Trophoblast cell (in vitro differentiated cells and primary cell): ENCODE data around the gene PLET1.
A peak's percentile ranks its signal among the peaks of the same experiment; 100 is the strongest.

Source experiments
- DNase-seq, 2 donors: peaks; one replicate each; pipeline ENCODE4 v3.0.0-alpha.2; 2016
- H2AFZ ChIP-seq: 2 replicates; pipeline ENCODE4 v1.6.1; 2013; ENCODE audit warnings: low read length, moderate library complexity, mild to moderate bottlenecking; ENCODE audit not compliant: insufficient read depth, poor library complexity
- H2AK5ac ChIP-seq: 2 replicates; pipeline ENCODE4 v1.6.1; 2013; ENCODE audit warnings: mild to moderate bottlenecking, low read length
- H2BK120ac ChIP-seq: 2 replicates; pipeline ENCODE4 v1.6.1; 2013; ENCODE audit warnings: low read length, mild to moderate bottlenecking, moderate library complexity; ENCODE audit not compliant: insufficient read depth, poor library complexity
- H2BK12ac ChIP-seq: 2 replicates; pipeline ENCODE4 v1.6.1; 2013; ENCODE audit warnings: mild to moderate bottlenecking, low read length, moderate library complexity
- H2BK5ac ChIP-seq: 2 replicates; pipeline ENCODE4 v1.6.1; 2013; ENCODE audit warnings: low read length, low read depth, moderate library complexity, mild to moderate bottlenecking; ENCODE audit not compliant: poor library complexity
- H3K14ac ChIP-seq: 2 replicates; pipeline ENCODE4 v1.6.1; 2013; ENCODE audit warnings: mild to moderate bottlenecking, low read length
- H3K18ac ChIP-seq: 2 replicates; pipeline ENCODE4 v1.6.1; 2013; ENCODE audit warnings: mild to moderate bottlenecking, low read length
- H3K23ac ChIP-seq: 2 replicates; pipeline ENCODE4 v1.6.1; 2013; ENCODE audit warnings: low read length
- H3K27ac ChIP-seq: 2 replicates; pipeline ENCODE4 v1.5.1; 2013; ENCODE audit warnings: low read depth, mild to moderate bottlenecking, inconsistent platforms, low read length, moderate library complexity
- H3K27me3 ChIP-seq: 2 replicates; pipeline ENCODE4 v1.6.1; 2013; ENCODE audit warnings: inconsistent platforms, mild to moderate bottlenecking, low read length, moderate library complexity; ENCODE audit not compliant: insufficient read depth
- H3K36me3 ChIP-seq, 2 experiments: 1 replicate in 1 of 2; 2 replicates in 1 of 2; pipeline ENCODE4 v1.6.1; 2013; ENCODE audit warnings: low read length in 2 of 2, mild to moderate bottlenecking in 2 of 2, moderate library complexity in 1 of 2; ENCODE audit not compliant: insufficient read depth in 2 of 2, control insufficient read depth in 1 of 2
- H3K4ac ChIP-seq: 2 replicates; pipeline ENCODE4 v1.6.1; 2013; ENCODE audit warnings: low read depth, mild to moderate bottlenecking, low read length, moderate library complexity
- H3K4me1 ChIP-seq, 2 experiments: 1 replicate in 1 of 2; 2 replicates in 1 of 2; pipeline ENCODE4 v1.6.1; 2013; ENCODE audit warnings: low read length in 2 of 2, mild to moderate bottlenecking in 2 of 2, moderate library complexity in 1 of 2; ENCODE audit not compliant: insufficient read depth in 2 of 2, control insufficient read depth in 1 of 2
- H3K4me2 ChIP-seq: 2 replicates; pipeline ENCODE4 v1.6.1; 2013; ENCODE audit warnings: inconsistent platforms, mild to moderate bottlenecking, low read length, moderate library complexity
- H3K4me3 ChIP-seq: 2 replicates; pipeline ENCODE4 v1.5.1; 2013; ENCODE audit warnings: mild to moderate bottlenecking, low read depth, low read length, inconsistent platforms
- H3K79me1 ChIP-seq: one replicate; pipeline ENCODE4 v1.6.1; 2013; ENCODE audit warnings: low read length
- H3K79me2 ChIP-seq: 2 replicates; pipeline ENCODE4 v1.6.1; 2013; ENCODE audit warnings: low read length, mild to moderate bottlenecking; ENCODE audit not compliant: control insufficient read depth, insufficient read depth, poor library complexity
- H3K9ac ChIP-seq: 2 replicates; pipeline ENCODE4 v1.6.1; 2013; ENCODE audit warnings: mild to moderate bottlenecking, low read length
- H3K9me3 ChIP-seq: 2 replicates; pipeline ENCODE4 v1.6.1; 2013; ENCODE audit warnings: low read depth, mild to moderate bottlenecking, control low read depth, inconsistent platforms, low read length; ENCODE audit not compliant: insufficient read depth
- H4K12ac ChIP-seq: 2 replicates; pipeline ENCODE4 v1.6.1; 2013; ENCODE audit warnings: low read depth, mild to moderate bottlenecking, low read length, moderate library complexity
- H4K8ac ChIP-seq: 2 replicates; pipeline ENCODE4 v1.6.1; 2013; ENCODE audit warnings: low read depth, mild to moderate bottlenecking, low read length, moderate library complexity
- H4K91ac ChIP-seq: one replicate; pipeline ENCODE4 v1.6.1; 2013; ENCODE audit warnings: low read depth, mild to moderate bottlenecking, low read length, moderate library complexity
- WGBS: extraction: QIAGEN DNeasy Blood & Tissue Kit; methylation state at CpG from one replicate; pipeline ENCODE4 v1.1.7; 2013; ENCODE audit warnings: missing lambda C conversion rate; ENCODE audit not compliant: insufficient read length, insufficient coverage; ENCODE audit errors: extremely low coverage; 5-methylcytosine and 5-hydroxymethylcytosine counted together

The PLET1 gene

GRCh38 chr11:112268406-112268805 lies 7.7 kb upstream of the PLET1 start:
- Histone ChIP-seq H3K4me2 (no peak overlapping the region), H3K79me2 (no peaks in the 10 kb centered on the region), H2AK5ac (peak overlapping the region; percentile 92), H3K23ac (no peak overlapping the region), H4K12ac (peak overlapping the region; percentile 75), H3K9ac (no peak overlapping the region), H3K27ac (no peak overlapping the region), H3K79me1 (peaks cover 34% of the 10 kb centered on the region), H3K27me3 (no peaks in the 10 kb centered on the region), H4K8ac (peak overlapping the region; percentile 84), H2BK120ac (peak overlapping the region; percentile 99), H2BK5ac (peak overlapping the region; percentile 82), H3K4me3 (no peak overlapping the region), H3K9me3 (no peaks in the 10 kb centered on the region), H3K18ac (peak overlapping the region; percentile 73), H3K4ac (peak overlapping the region; percentile 83), H3K4me1 (peaks cover 19 to 35% of the 10 kb centered on the region in 2 experiments), H2AFZ (no peak overlapping the region), H3K14ac (peak overlapping the region; percentile 82), H4K91ac (peak overlapping the region; percentile 95), H2BK12ac (peak overlapping the region; percentile 98), H3K36me3 (no peaks in the 10 kb centered on the region)
- no CpG with 5 or more reads among the region's 5 CpGs for WGBS
- DNase-seq: peak in 1 of 2 donors; percentile 59

GRCh38 chr11:112267188-112267591 lies 6.5 kb upstream of the PLET1 start:
- Histone ChIP-seq H3K4me1 (peaks cover 19 to 34% of the 10 kb centered on the region in 2 experiments), H3K79me2 (no peaks in the 10 kb centered on the region), H3K23ac (no peak overlapping the region), H2AK5ac (no peak overlapping the region), H2BK5ac (no peak overlapping the region), H3K18ac (no peak overlapping the region), H3K4me3 (no peak overlapping the region), H3K79me1 (peaks cover 32% of the 10 kb centered on the region), H3K36me3 (no peaks in the 10 kb centered on the region), H3K27ac (peak overlapping the region; percentile 51), H3K14ac (no peak overlapping the region), H3K4ac (no peak overlapping the region), H2BK120ac (no peak overlapping the region), H3K4me2 (no peak overlapping the region), H4K12ac (no peak overlapping the region), H2BK12ac (no peak overlapping the region), H3K9ac (no peak overlapping the region), H4K91ac (peak overlapping the region; percentile 55), H3K9me3 (no peaks in the 10 kb centered on the region), H3K27me3 (no peaks in the 10 kb centered on the region), H2AFZ (no peak overlapping the region), H4K8ac (no peak overlapping the region)
- no CpG with 5 or more reads among the region's 5 CpGs for WGBS
- DNase-seq: peak; percentile 79 to 92

GRCh38 chr11:112266410-112266778 lies 5.7 kb upstream of the PLET1 start:
- H3K36me3 ChIP-seq: no peaks in the 10 kb centered on the region
- peak overlapping the region; percentile 92 for H3K14ac ChIP-seq
- no peaks in the 10 kb centered on the region for H3K79me2 ChIP-seq
- peak overlapping the region; percentile 93 for H2BK5ac ChIP-seq
- no peak overlapping the region for H3K23ac ChIP-seq
- no peak overlapping the region for H3K9ac ChIP-seq
- peak overlapping the region; percentile 94 for H4K91ac ChIP-seq
- H3K18ac ChIP-seq: no peak overlapping the region
- peak overlapping the region; percentile 43 for H4K8ac ChIP-seq
- H2AFZ ChIP-seq: no peak overlapping the region
- peaks cover 30% of the 10 kb centered on the region for H3K79me1 ChIP-seq
- H3K4ac ChIP-seq: peak overlapping the region; percentile 52
- DNase-seq: no peak
- peak overlapping the region; percentile 75 for H3K27ac ChIP-seq
- H3K4me1 ChIP-seq: peaks cover 19 to 32% of the 10 kb centered on the region in 2 experiments
- peak overlapping the region; percentile 64 for H4K12ac ChIP-seq
- no peaks in the 10 kb centered on the region for H3K27me3 ChIP-seq
- peak overlapping the region; percentile 97 for H2BK120ac ChIP-seq
- H2BK12ac ChIP-seq: peak overlapping the region; percentile 96
- peak overlapping the region; percentile 88 for H2AK5ac ChIP-seq
- H3K4me2 ChIP-seq: no peak overlapping the region
- no peak overlapping the region for H3K4me3 ChIP-seq
- WGBS: no CpG with 5 or more reads among the region's 3 CpGs
- H3K9me3 ChIP-seq: no peaks in the 10 kb centered on the region

GRCh38 chr11:112265659-112266409 lies 5.2 kb upstream of the PLET1 start:
- Histone ChIP-seq H3K18ac (no peak overlapping the region), H3K4me2 (no peak overlapping the region), H4K8ac (peak overlapping the region; percentile 60), H3K9me3 (no peaks in the 10 kb centered on the region), H2BK5ac (peak overlapping the region; percentile 88), H4K12ac (peak overlapping the region; percentile 18), H2BK12ac (peak overlapping the region; percentile 85), H3K27ac (peak overlapping the region; percentile 75), H2BK120ac (peak overlapping the region; percentile 80), H3K79me2 (no peaks in the 10 kb centered on the region), H3K4me1 (peaks cover 13 to 26% of the 10 kb centered on the region in 2 experiments), H3K23ac (no peak overlapping the region), H3K4ac (peak overlapping the region; percentile 33), H3K27me3 (no peaks in the 10 kb centered on the region), H2AFZ (no peak overlapping the region), H2AK5ac (peak overlapping the region; percentile 74), H3K4me3 (no peak overlapping the region), H3K9ac (no peak overlapping the region), H4K91ac (peak overlapping the region; percentile 94), H3K14ac (peak overlapping the region; percentile 57), H3K36me3 (no peaks in the 10 kb centered on the region), H3K79me1 (peaks cover 25% of the 10 kb centered on the region)
- WGBS: no CpG with 5 or more reads among the region's 11 CpGs
- DNase-seq: no peak
